H9 (cell line): ENCODE measurements around the gene SLC16A3. TPM values are rescaled to one million over a fixed set of nuclear protein-coding genes. Genes with fewer than 3 reads are reported as not detected.

Source experiments
- DNase-seq: peaks from one replicate; pipeline ENCODE4 v3.0.0-alpha.2; 2017
- H2AFZ ChIP-seq: one replicate; pipeline ENCODE4 v1.6.1; 2013; ENCODE audit warnings: mild to moderate bottlenecking, low read length, control low read depth, moderate library complexity
- H2AK5ac ChIP-seq: 2 replicates; pipeline ENCODE4 v1.6.1; 2013; ENCODE audit warnings: low read length, control low read depth, mixed read lengths; ENCODE audit not compliant: insufficient read length
- H2BK120ac ChIP-seq: one replicate; pipeline ENCODE4 v1.6.1; 2013; ENCODE audit warnings: low read depth, mild to moderate bottlenecking, low read length, control low read depth, inconsistent platforms; ENCODE audit not compliant: poor library complexity, severe bottlenecking
- H2BK12ac ChIP-seq: 2 replicates; pipeline ENCODE4 v1.6.1; 2013; ENCODE audit warnings: low read length, control low read depth, mixed read lengths, low read depth; ENCODE audit not compliant: insufficient read length
- H2BK15ac ChIP-seq: 2 replicates; pipeline ENCODE4 v1.6.1; 2013; ENCODE audit warnings: low read depth, low read length, control low read depth
- H2BK20ac ChIP-seq: one replicate; pipeline ENCODE4 v1.6.1; 2013; ENCODE audit warnings: low read depth, mild to moderate bottlenecking, low read length, control low read depth, inconsistent platforms; ENCODE audit not compliant: poor library complexity, severe bottlenecking
- H2BK5ac ChIP-seq: 2 replicates; pipeline ENCODE4 v1.6.1; 2013; ENCODE audit warnings: low read length, control low read depth, mixed read lengths; ENCODE audit not compliant: insufficient read length
- H3K14ac ChIP-seq: 2 replicates; pipeline ENCODE4 v1.6.1; 2013; ENCODE audit warnings: low read length, control low read depth; ENCODE audit not compliant: insufficient read depth
- H3K18ac ChIP-seq: 2 replicates; pipeline ENCODE4 v1.6.1; 2013; ENCODE audit warnings: low read depth, mild to moderate bottlenecking, mixed read lengths, low read length, control low read depth; ENCODE audit not compliant: insufficient read length
- H3K23ac ChIP-seq: 2 replicates; pipeline ENCODE4 v1.6.1; 2013; ENCODE audit warnings: low read length, control low read depth, mixed read lengths, low read depth; ENCODE audit not compliant: insufficient read length
- H3K23me2 ChIP-seq: 2 replicates; pipeline ENCODE4 v1.6.1; 2013; ENCODE audit warnings: low read depth, mild to moderate bottlenecking, mixed read lengths, low read length, control low read depth; ENCODE audit not compliant: insufficient read length, poor library complexity, severe bottlenecking
- H3K27ac ChIP-seq: 2 replicates; pipeline ENCODE4 v1.5.1; 2013; ENCODE audit warnings: low read length, control low read depth, mixed read lengths, low read depth; ENCODE audit not compliant: insufficient read length
- H3K27me3 ChIP-seq: 2 replicates; pipeline ENCODE4 v1.6.1; 2013; ENCODE audit warnings: low read length, control low read depth, inconsistent platforms; ENCODE audit not compliant: insufficient read depth
- H3K4ac ChIP-seq: 2 replicates; pipeline ENCODE4 v1.6.1; 2013; ENCODE audit warnings: low read depth, mild to moderate bottlenecking, control low read depth, inconsistent platforms, low read length, moderate library complexity
- H3K4me1 ChIP-seq: 2 replicates; pipeline ENCODE4 v1.6.1; 2013; ENCODE audit warnings: low read length, control low read depth, inconsistent platforms; ENCODE audit not compliant: insufficient read depth
- H3K4me2 ChIP-seq: 2 replicates; pipeline ENCODE4 v1.6.1; 2013; ENCODE audit warnings: low read length, control low read depth, mixed read lengths; ENCODE audit not compliant: insufficient read length, insufficient read depth
- H3K56ac ChIP-seq: 2 replicates; pipeline ENCODE4 v1.6.1; 2013; ENCODE audit warnings: low read depth, mild to moderate bottlenecking, mixed read lengths, low read length, control low read depth; ENCODE audit not compliant: insufficient read length
- H3K79me1 ChIP-seq: 2 replicates; pipeline ENCODE4 v1.6.1; 2013; ENCODE audit warnings: low read depth, mild to moderate bottlenecking, moderate library complexity, low read length, control low read depth, inconsistent platforms; ENCODE audit not compliant: insufficient read depth, poor library complexity, severe bottlenecking
- H3K79me2 ChIP-seq: 2 replicates; pipeline ENCODE4 v1.6.1; 2013; ENCODE audit warnings: low read length, control low read depth, inconsistent platforms; ENCODE audit not compliant: insufficient read depth
- H3K9ac ChIP-seq: 2 replicates; pipeline ENCODE4 v1.6.1; 2013; ENCODE audit warnings: low read length, control low read depth, mixed read lengths; ENCODE audit not compliant: insufficient read length; ENCODE audit errors: extremely low read depth
- H3K9me3 ChIP-seq: one replicate; pipeline ENCODE4 v1.6.1; 2013; ENCODE audit warnings: low read depth, low read length, inconsistent platforms; ENCODE audit not compliant: control insufficient read depth
- H3T11ph ChIP-seq: one replicate; pipeline ENCODE4 v1.6.1; 2013; ENCODE audit warnings: mild to moderate bottlenecking, low read length, control low read depth, inconsistent platforms
- H4K20me1 ChIP-seq: one replicate; pipeline ENCODE4 v1.6.1; 2013; ENCODE audit not compliant: control insufficient read depth, insufficient read length, insufficient read depth
- H4K5ac ChIP-seq: 2 replicates; pipeline ENCODE4 v1.6.1; 2013; ENCODE audit warnings: low read depth, mild to moderate bottlenecking, mixed read lengths, low read length, control low read depth; ENCODE audit not compliant: insufficient read length
- H4K8ac ChIP-seq: replicated peaks from 2 replicates; pipeline ENCODE4 v1.6.1; 2013; ENCODE audit warnings: low read length, control low read depth, mixed read lengths, low read depth; ENCODE audit not compliant: insufficient read length
- H4K91ac ChIP-seq: 2 replicates; pipeline ENCODE4 v1.6.1; 2013; ENCODE audit warnings: low read depth, mild to moderate bottlenecking, moderate library complexity, mixed read lengths, low read length, control low read depth; ENCODE audit not compliant: insufficient read length
- H3K27ac Mint-ChIP-seq, 3 experiments: 2 replicates in 2 of 3; 3 replicates in 1 of 3; pipeline ENCODE4 v1.8.0; 2020 to 2021; ENCODE audit warnings: mixed read lengths in 3 of 3, mild to moderate bottlenecking in 1 of 3, moderate library complexity in 1 of 3
- H3K27me3 Mint-ChIP-seq: 2 replicates; pipeline ENCODE4 v1.8.0; 2021; ENCODE audit warnings: low read depth, mild to moderate bottlenecking, moderate library complexity, mixed read lengths
- H3K36me3 Mint-ChIP-seq, 3 experiments: 2 replicates in 2 of 3; 3 replicates in 1 of 3; pipeline ENCODE4 v1.8.0; 2020 to 2021; ENCODE audit warnings: low read depth in 3 of 3, mixed read lengths in 3 of 3; ENCODE audit not compliant: insufficient read depth in 1 of 3
- H3K4me1 Mint-ChIP-seq, 2 experiments: 2 replicates each; pipeline ENCODE4 v1.8.0; 2020; ENCODE audit warnings: mixed read lengths in 2 of 2
- H3K4me3 Mint-ChIP-seq, 2 experiments: 2 replicates in 1 of 2; 3 replicates in 1 of 2; pipeline ENCODE4 v1.8.0; 2020 to 2021; ENCODE audit warnings: mild to moderate bottlenecking in 2 of 2, mixed read lengths in 2 of 2, moderate library complexity in 1 of 2
- H3K9me3 Mint-ChIP-seq, 2 experiments: 2 replicates in 1 of 2; 3 replicates in 1 of 2; pipeline ENCODE4 v1.8.0; 2020; ENCODE audit warnings: mild to moderate bottlenecking in 2 of 2, mixed read lengths in 2 of 2, moderate library complexity in 1 of 2
- WGBS: extraction: QIAGEN DNeasy Blood & Tissue Kit; methylation state at CpG from one replicate; pipeline ENCODE4 v1.1.7; 2013; ENCODE audit warnings: missing lambda C conversion rate, low lambda C conversion rate, mixed read lengths; ENCODE audit not compliant: insufficient read length; ENCODE audit errors: extremely low coverage; 5-methylcytosine and 5-hydroxymethylcytosine counted together
- total RNA-seq: library from RNA; stranded (reverse); gene quantifications from 2 replicates; pipeline ENCODE4 v1.2.1, GENCODE V29; 2021
- TF ChIP-seq, protein P1 (sequence below): fragments of 200-600 bp; sonication (generic); conservative IDR thresholded peaks from 3 replicates; pipeline ENCODE4 v1.8.0; 2021; ENCODE audit warnings: antibody characterized with exemption, mild to moderate bottlenecking

Gene SLC16A3
- total RNA-seq, 1 experiment from 2014 or later = 28.4 TPM

DNA sequence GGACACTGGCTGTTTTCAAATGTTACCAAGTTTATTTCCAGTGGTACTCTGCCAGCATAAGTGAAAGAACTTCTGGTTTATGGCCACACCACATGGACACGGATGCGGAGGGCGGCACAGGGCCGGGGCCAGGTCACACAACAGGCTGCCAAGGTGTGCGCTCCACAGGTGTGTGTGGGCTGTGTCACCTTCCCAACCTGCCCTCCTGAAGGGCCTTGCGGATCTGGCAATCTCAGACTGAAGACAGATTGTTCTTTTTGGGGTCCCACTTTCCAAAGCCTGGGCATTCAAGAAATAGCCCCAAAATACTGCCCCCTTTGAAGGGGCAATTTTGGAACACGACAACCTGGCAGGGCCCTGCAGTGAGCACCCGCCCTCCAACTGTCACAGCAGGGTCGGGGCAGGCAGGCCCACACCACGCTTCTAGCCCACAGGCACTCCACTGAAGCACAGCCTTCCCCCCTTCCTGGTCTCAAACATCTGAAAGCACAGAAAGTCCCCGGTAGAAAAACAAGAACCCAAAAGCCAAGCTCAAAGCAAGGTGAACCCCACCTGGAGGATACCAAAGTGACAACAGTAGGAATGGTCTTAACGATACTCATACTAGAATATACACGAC lies 41.1 kb downstream of the SLC16A3 start:
- no peaks in the 10 kb centered on the region for H3K27me3 ChIP-seq
- H4K20me1 ChIP-seq = no peaks in the 10 kb centered on the region
- H3K4me3 Mint-ChIP-seq = peak overlapping the region in 1 of 2 experiments; percentile 56; a peak in 2 of 5 replicates
- no peak overlapping the region for H3K4me2 ChIP-seq
- no CpG with 5 or more reads among the region's 13 CpGs for WGBS
- no peaks in the 10 kb centered on the region for H3K4me1 ChIP-seq
- no peak overlapping the region for H2AK5ac ChIP-seq
- peaks cover 4% of the 10 kb centered on the region for H3K79me1 ChIP-seq
- H3K27ac Mint-ChIP-seq = peak overlapping the region in 2 of 3 experiments; percentile 61 to 85; a peak in 4 of 7 replicates
- no peaks in the 10 kb centered on the region for H3K9me3 Mint-ChIP-seq
- H2BK15ac ChIP-seq = no peak overlapping the region
- no peaks in the 10 kb centered on the region for H3K23me2 ChIP-seq
- no peak overlapping the region for H3K4ac ChIP-seq
- H2AFZ ChIP-seq = no peak overlapping the region
- H3K27ac ChIP-seq = no peak overlapping the region
- no peak overlapping the region for H3K18ac ChIP-seq
- no peak overlapping the region for H2BK120ac ChIP-seq
- no peak for DNase-seq
- H3K14ac ChIP-seq = no peak overlapping the region
- H2BK20ac ChIP-seq = no peak overlapping the region
- no peak overlapping the region for H4K8ac ChIP-seq
- no peak overlapping the region for H4K5ac ChIP-seq
- peaks cover 60% of the 10 kb centered on the region for H3K79me2 ChIP-seq
- peaks cover 52 to 70% (median 68%) of the 10 kb centered on the region in 3 experiments; a peak in 6 of 7 replicates for H3K36me3 Mint-ChIP-seq
- H2BK5ac ChIP-seq = no peak overlapping the region
- no peaks in the 10 kb centered on the region for H3K9me3 ChIP-seq
- TF ChIP-seq, protein P1, sequence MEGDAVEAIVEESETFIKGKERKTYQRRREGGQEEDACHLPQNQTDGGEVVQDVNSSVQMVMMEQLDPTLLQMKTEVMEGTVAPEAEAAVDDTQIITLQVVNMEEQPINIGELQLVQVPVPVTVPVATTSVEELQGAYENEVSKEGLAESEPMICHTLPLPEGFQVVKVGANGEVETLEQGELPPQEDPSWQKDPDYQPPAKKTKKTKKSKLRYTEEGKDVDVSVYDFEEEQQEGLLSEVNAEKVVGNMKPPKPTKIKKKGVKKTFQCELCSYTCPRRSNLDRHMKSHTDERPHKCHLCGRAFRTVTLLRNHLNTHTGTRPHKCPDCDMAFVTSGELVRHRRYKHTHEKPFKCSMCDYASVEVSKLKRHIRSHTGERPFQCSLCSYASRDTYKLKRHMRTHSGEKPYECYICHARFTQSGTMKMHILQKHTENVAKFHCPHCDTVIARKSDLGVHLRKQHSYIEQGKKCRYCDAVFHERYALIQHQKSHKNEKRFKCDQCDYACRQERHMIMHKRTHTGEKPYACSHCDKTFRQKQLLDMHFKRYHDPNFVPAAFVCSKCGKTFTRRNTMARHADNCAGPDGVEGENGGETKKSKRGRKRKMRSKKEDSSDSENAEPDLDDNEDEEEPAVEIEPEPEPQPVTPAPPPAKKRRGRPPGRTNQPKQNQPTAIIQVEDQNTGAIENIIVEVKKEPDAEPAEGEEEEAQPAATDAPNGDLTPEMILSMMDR = no peak
- H3K4me1 Mint-ChIP-seq = peaks cover 31 to 48% of the 10 kb centered on the region in 2 experiments
- no peak overlapping the region for H3K56ac ChIP-seq
- H2BK12ac ChIP-seq = no peak overlapping the region
- H3K27me3 Mint-ChIP-seq = peaks cover 9% of the 10 kb centered on the region
- H4K91ac ChIP-seq = no peak overlapping the region
- H3T11ph ChIP-seq = no peak overlapping the region
- H3K23ac ChIP-seq = no peak overlapping the region
- H3K9ac ChIP-seq = no peak overlapping the region
